ENCODE data around the gene BCL7C. TPM values are rescaled to one million over a fixed set of nuclear protein-coding genes. Genes with fewer than 3 reads are reported as not detected.

Gene BCL7C
- polyA plus RNA-seq, 1 donor (not counting 4 experiments of a cell fraction or from before 2014, with no cell fraction given) = 19.2 TPM

DNA sequence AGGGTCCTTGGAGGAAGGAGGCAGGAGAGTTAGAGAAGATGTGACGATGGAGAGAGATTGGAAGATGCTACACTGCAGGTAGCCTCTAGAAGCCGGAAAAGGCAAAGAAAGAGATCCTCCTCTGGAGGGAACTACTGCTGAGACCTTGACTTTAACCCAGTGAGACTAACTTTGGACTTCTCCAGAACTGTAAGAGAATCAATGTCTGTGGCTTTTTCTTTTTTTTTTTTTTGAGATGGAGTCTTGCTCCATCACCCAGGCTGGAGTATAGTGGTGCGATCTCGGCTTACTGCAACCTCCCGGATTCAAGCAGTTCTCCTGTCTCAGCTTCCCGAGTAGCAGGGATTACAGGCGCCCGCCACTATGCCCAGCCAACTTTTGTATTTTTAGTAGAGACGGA, 8.7 kb downstream of the BCL7C start:
- Histone ChIP-seq H3K9ac (ENCODE audit: control insufficient read depth, extremely low read depth, insufficient read depth, low read length) (no peak overlapping the region), H3K36me3 (ENCODE audit: control insufficient read depth in 2 of 2, extremely low read depth in 1 of 2, insufficient read depth in 2 of 2, low read length in 2 of 2) (peaks cover 4 to 11% of the 10 kb centered on the region in 2 experiments)
- dilution Hi-C loops (cut with MboI; ENCODE audit: extremely low pct_ligation_motif_present, low sequenced_read_pairs) = loop anchor here (25.0 kb wide), 1 partner anchor 98 kb away; the partner anchor contains the start of gene ZNF629

DNA sequence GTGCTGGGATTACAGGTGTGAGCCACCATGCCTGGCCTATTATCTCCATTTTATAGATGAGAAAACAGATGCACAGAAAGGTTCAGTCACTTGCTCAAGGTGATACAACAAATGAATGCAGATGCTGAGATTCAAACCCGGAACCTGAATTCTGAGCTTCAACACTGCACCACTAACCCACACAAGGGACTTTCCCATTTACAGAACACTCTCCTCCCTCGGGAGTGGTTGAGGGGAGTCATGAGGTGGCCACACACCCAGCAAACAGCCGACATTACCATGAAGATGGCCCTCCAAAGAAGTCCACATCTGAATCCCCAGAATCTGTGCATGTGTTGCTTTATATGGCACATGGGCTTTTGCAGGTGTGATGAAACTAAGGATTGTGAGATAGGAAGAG, 9.1 kb downstream of the BCL7C start:
- no peak for DNase-seq (ENCODE audit: low read depth, low spot score)
- no peak for FAIRE-seq
- Histone ChIP-seq H3K79me2 (ENCODE audit: control insufficient read depth, insufficient read depth, low read length) (no peaks in the 10 kb centered on the region), H3K9me1 (ENCODE audit: control insufficient read depth, extremely low read depth, insufficient read depth, low read length) (no peaks in the 10 kb centered on the region), H3K27ac (ENCODE audit: control insufficient read depth, insufficient read depth, low read length) (no peak overlapping the region), H3K27me3 (ENCODE audit: control insufficient read depth, extremely low read depth, insufficient read depth, low read length) (no peaks in the 10 kb centered on the region), H3K9me3 (ENCODE audit: control insufficient read depth, low read depth, low read length) (no peaks in the 10 kb centered on the region), H3K36me3 (ENCODE audit: control insufficient read depth in 2 of 2, extremely low read depth in 1 of 2, insufficient read depth in 2 of 2, low read length in 2 of 2) (peaks cover 4 to 11% of the 10 kb centered on the region in 2 experiments), H2AFZ (ENCODE audit: control insufficient read depth, low read length) (no peak overlapping the region), H3K4me1 (ENCODE audit: control insufficient read depth, extremely low read depth, insufficient read depth, low read length) (no peaks in the 10 kb centered on the region), H3K4me3 (ENCODE audit: control insufficient read depth in 2 of 3, extremely low read depth in 1 of 3, insufficient read depth in 2 of 3, low read depth in 1 of 3, low read length in 3 of 3) (no peak overlapping the region), H3K4me2 (ENCODE audit: control insufficient read depth, extremely low read depth, insufficient read depth, low read depth, low read length) (no peak overlapping the region), H4K20me1 (ENCODE audit: control insufficient read depth, extremely low read depth, insufficient read depth, low read length) (no peaks in the 10 kb centered on the region), H3K9ac (ENCODE audit: control insufficient read depth, extremely low read depth, insufficient read depth, low read length) (no peak overlapping the region)
- dilution Hi-C loops (cut with MboI; ENCODE audit: extremely low pct_ligation_motif_present, low sequenced_read_pairs) = loop anchor here (25.0 kb wide), 1 partner anchor 97 kb away; the partner anchor contains the start of gene ZNF629
- no peak for TF ChIP-seq EZH2 (IDR thresholded peaks at IDR 0.05; ENCODE audit: low read length)
- TF ChIP-seq, protein P1, sequence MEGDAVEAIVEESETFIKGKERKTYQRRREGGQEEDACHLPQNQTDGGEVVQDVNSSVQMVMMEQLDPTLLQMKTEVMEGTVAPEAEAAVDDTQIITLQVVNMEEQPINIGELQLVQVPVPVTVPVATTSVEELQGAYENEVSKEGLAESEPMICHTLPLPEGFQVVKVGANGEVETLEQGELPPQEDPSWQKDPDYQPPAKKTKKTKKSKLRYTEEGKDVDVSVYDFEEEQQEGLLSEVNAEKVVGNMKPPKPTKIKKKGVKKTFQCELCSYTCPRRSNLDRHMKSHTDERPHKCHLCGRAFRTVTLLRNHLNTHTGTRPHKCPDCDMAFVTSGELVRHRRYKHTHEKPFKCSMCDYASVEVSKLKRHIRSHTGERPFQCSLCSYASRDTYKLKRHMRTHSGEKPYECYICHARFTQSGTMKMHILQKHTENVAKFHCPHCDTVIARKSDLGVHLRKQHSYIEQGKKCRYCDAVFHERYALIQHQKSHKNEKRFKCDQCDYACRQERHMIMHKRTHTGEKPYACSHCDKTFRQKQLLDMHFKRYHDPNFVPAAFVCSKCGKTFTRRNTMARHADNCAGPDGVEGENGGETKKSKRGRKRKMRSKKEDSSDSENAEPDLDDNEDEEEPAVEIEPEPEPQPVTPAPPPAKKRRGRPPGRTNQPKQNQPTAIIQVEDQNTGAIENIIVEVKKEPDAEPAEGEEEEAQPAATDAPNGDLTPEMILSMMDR (optimal IDR thresholded peaks at IDR 0.05 in 1 of 3, IDR thresholded peaks at IDR 0.05 in 1 of 3, conservative IDR thresholded peaks at IDR 0.05 in 1 of 3; ENCODE audit: extremely low read depth in 1 of 3, insufficient read depth in 2 of 3, low read length in 3 of 3) = no peak

More for the DNA sequence above, 8.7 kb downstream of the BCL7C start:
- Histone ChIP-seq H3K4me3 (ENCODE audit: control insufficient read depth in 2 of 3, extremely low read depth in 1 of 3, insufficient read depth in 2 of 3, low read depth in 1 of 3, low read length in 3 of 3) (no peak overlapping the region), H3K27ac (ENCODE audit: control insufficient read depth, insufficient read depth, low read length) (no peak overlapping the region), H3K4me1 (ENCODE audit: control insufficient read depth, extremely low read depth, insufficient read depth, low read length) (no peaks in the 10 kb centered on the region), H3K79me2 (ENCODE audit: control insufficient read depth, insufficient read depth, low read length) (no peaks in the 10 kb centered on the region), H3K4me2 (ENCODE audit: control insufficient read depth, extremely low read depth, insufficient read depth, low read depth, low read length) (no peak overlapping the region), H3K9me1 (ENCODE audit: control insufficient read depth, extremely low read depth, insufficient read depth, low read length) (no peaks in the 10 kb centered on the region), H4K20me1 (ENCODE audit: control insufficient read depth, extremely low read depth, insufficient read depth, low read length) (no peaks in the 10 kb centered on the region), H3K27me3 (ENCODE audit: control insufficient read depth, extremely low read depth, insufficient read depth, low read length) (no peaks in the 10 kb centered on the region), H3K9me3 (ENCODE audit: control insufficient read depth, low read depth, low read length) (no peaks in the 10 kb centered on the region), H2AFZ (ENCODE audit: control insufficient read depth, low read length) (no peak overlapping the region)
- DNase-seq (ENCODE audit: low read depth, low spot score) (no peak), FAIRE-seq (no peak)
- no peak for TF ChIP-seq EZH2 (IDR thresholded peaks at IDR 0.05; ENCODE audit: low read length)
- TF ChIP-seq, protein P1 (optimal IDR thresholded peaks at IDR 0.05 in 1 of 3, IDR thresholded peaks at IDR 0.05 in 1 of 3, conservative IDR thresholded peaks at IDR 0.05 in 1 of 3; ENCODE audit: extremely low read depth in 1 of 3, insufficient read depth in 2 of 3, low read length in 3 of 3) = no peak
